CD4-positive, alpha-beta T cell (primary cell): ENCODE results near the gene ORM1. TPM values are rescaled to one million over a fixed set of nuclear protein-coding genes. Genes with fewer than 3 reads are reported as not detected.

Experiments used
- ATAC-seq: fragments of 200-7000 bp; cut with Tn5 transposase; one replicate; pipeline ENCODE4 v1.10.0; 2022; ENCODE audit warnings: mild to moderate bottlenecking; ENCODE audit not compliant: poor library complexity
- CTCF ChIA-PET: fragments of 350-600 bp; sonication (Branson Sonifier 250); formaldehyde crosslinking; loops from one replicate; lab custom pipeline; 2021; ENCODE audit warnings: antibody characterized with exemption, inconsistent platforms; lab: Charles Lee
- POLR2A ChIA-PET: fragments of 350-600 bp; sonication (Branson Sonifier 250); formaldehyde crosslinking; loops from one replicate; lab custom pipeline; 2021; ENCODE audit warnings: antibody characterized with exemption, inconsistent platforms; lab: Charles Lee
- DNase-seq, 14 experiments: peaks; one replicate each; pipeline ENCODE4 v3.0.0-alpha.2; 2013 to 2020; ENCODE audit warnings: mixed read lengths in 2 of 14
- H3K27ac ChIP-seq, 2 donors: one replicate each; pipeline versions ENCODE4 v1.5.1 to v1.7.0; 2013; ENCODE audit warnings: low read length in 2 of 2, low read depth in 1 of 2, mild to moderate bottlenecking in 1 of 2
- H3K27me3 ChIP-seq, 2 experiments: 1 replicate in 1 of 2; 2 replicates in 1 of 2; pipeline versions ENCODE4 v1.6.1 to v1.7.0; 2013; ENCODE audit warnings: low read length in 2 of 2, control low read depth in 1 of 2, mild to moderate bottlenecking in 1 of 2, moderate library complexity in 1 of 2; ENCODE audit not compliant: insufficient read depth in 2 of 2, control insufficient read depth in 1 of 2
- H3K36me3 ChIP-seq: one replicate; pipeline ENCODE4 v1.6.1; 2013; ENCODE audit warnings: low read length, control low read depth; ENCODE audit not compliant: insufficient read depth
- H3K4me1 ChIP-seq: one replicate; pipeline ENCODE4 v1.6.1; 2013; ENCODE audit warnings: low read length, control low read depth; ENCODE audit not compliant: insufficient read depth
- H3K4me3 ChIP-seq: one replicate; pipeline ENCODE4 v1.5.1; 2013; ENCODE audit warnings: mild to moderate bottlenecking, low read length, moderate library complexity
- H3K9me3 ChIP-seq, 2 experiments: 1 replicate in 1 of 2; 2 replicates in 1 of 2; pipeline versions ENCODE4 v1.6.1 to v1.7.0; 2013; ENCODE audit warnings: low read length in 2 of 2, mild to moderate bottlenecking in 2 of 2, control low read depth in 1 of 2, moderate library complexity in 1 of 2; ENCODE audit not compliant: control insufficient read depth in 1 of 2, insufficient read depth in 1 of 2
- H3K27ac Mint-ChIP-seq: one replicate; pipeline ENCODE4 v1.8.0; 2020; ENCODE audit warnings: mixed read lengths
- H3K27me3 Mint-ChIP-seq: one replicate; pipeline ENCODE4 v1.8.0; 2021; ENCODE audit warnings: mixed read lengths
- H3K36me3 Mint-ChIP-seq: one replicate; pipeline ENCODE4 v1.8.0; 2021; ENCODE audit warnings: low read depth, mixed read lengths
- H3K4me1 Mint-ChIP-seq: one replicate; pipeline ENCODE4 v1.8.0; 2021; ENCODE audit warnings: low read depth, mixed read lengths
- H3K4me3 Mint-ChIP-seq: one replicate; pipeline ENCODE4 v1.8.0; 2020; ENCODE audit warnings: mild to moderate bottlenecking, mixed read lengths
- H3K9me3 Mint-ChIP-seq: one replicate; pipeline ENCODE4 v1.8.0; 2020; ENCODE audit warnings: mixed read lengths
- CTCF ChIP-seq: fragments of 200-600 bp; IDR thresholded peaks from one replicate; pipeline ENCODE4 v1.8.0; 2022; ENCODE audit warnings: antibody characterized with exemption, mild to moderate bottlenecking
- intact Hi-C, 2 experiments: fragments of 100-400 bp; cut with DNase I in 1 of 2; cut with micrococcal nuclease in 1 of 2; formaldehyde crosslinking; loops; one replicate each; pipeline versions ENCODE4 v1.15.1 to v1.9.0; 2023 to 2025; cut with DNase I, micrococcal nuclease
- total RNA-seq, 174 experiments: library from RNA in 2 of 174; stranded (reverse) in 2 of 174; gene quantifications; one replicate each; pipeline ENCODE4 v1.2.3 and lab custom pipeline; 2021 to 2026

Gene ORM1
- total RNA-seq, 2 experiments from 2014 or later: not detected

- TF ChIP-seq CTCF: no peak
- ChIA-PET POLR2A (no interaction called here), CTCF (no interaction called here)
- Mint-ChIP-seq H3K9me3 (no peaks in the 10 kb centered on the region), H3K4me1 (no peaks in the 10 kb centered on the region), H3K27me3 (peaks cover 6% of the 10 kb centered on the region), H3K27ac (no peak overlapping the region), H3K36me3 (no peaks in the 10 kb centered on the region), H3K4me3 (no peak overlapping the region)
- peaks cover 3% of the 10 kb centered on the region for H3K4me1 ChIP-seq
- DNase-seq: peak in 1 of 14 experiments; percentile 1
- H3K4me3 ChIP-seq: no peak overlapping the region
- no peaks in the 10 kb centered on the region for H3K36me3 ChIP-seq
- no peaks in the 10 kb centered on the region for H3K27me3 ChIP-seq
- ATAC-seq: no peak
- H3K27ac ChIP-seq: no peak overlapping the region
- intact Hi-C loops: no loop called here
- H3K9me3 ChIP-seq: no peaks in the 10 kb centered on the region
Observed at GRCh38 chr9:114287763-114288192, 35.1 kb upstream of the ORM1 start.

GRCh38 chr9:114288193-114289091, 34.5 kb upstream of the ORM1 start:
- Histone ChIP-seq H3K9me3 (no peaks in the 10 kb centered on the region), H3K36me3 (no peaks in the 10 kb centered on the region), H3K4me1 (peaks cover 3% of the 10 kb centered on the region), H3K4me3 (no peak overlapping the region), H3K27me3 (no peaks in the 10 kb centered on the region), H3K27ac (no peak overlapping the region)
- H3K4me1 Mint-ChIP-seq: no peaks in the 10 kb centered on the region
- H3K9me3 Mint-ChIP-seq: no peaks in the 10 kb centered on the region
- H3K27ac Mint-ChIP-seq: no peak overlapping the region
- ChIA-PET CTCF (no interaction called here), POLR2A (no interaction called here)
- H3K4me3 Mint-ChIP-seq: no peak overlapping the region
- intact Hi-C loops: no loop called here
- DNase-seq (peak in 1 of 14 experiments; percentile 6), ATAC-seq (no peak)
- no peak for TF ChIP-seq CTCF
- peaks cover 6% of the 10 kb centered on the region for H3K27me3 Mint-ChIP-seq
- no peaks in the 10 kb centered on the region for H3K36me3 Mint-ChIP-seq

- ChIA-PET CTCF (no interaction called here), POLR2A (no interaction called here)
- TF ChIP-seq CTCF: no peak
- peak in 2 of 14 experiments; percentile 3 to 16 for DNase-seq
- Histone ChIP-seq H3K36me3 (no peaks in the 10 kb centered on the region), H3K27me3 (no peaks in the 10 kb centered on the region), H3K27ac (no peak overlapping the region), H3K9me3 (peaks cover 0 to 4% of the 10 kb centered on the region in 2 experiments), H3K4me1 (peaks cover 3% of the 10 kb centered on the region), H3K4me3 (no peak overlapping the region)
- Mint-ChIP-seq H3K4me1 (no peaks in the 10 kb centered on the region), H3K4me3 (no peak overlapping the region), H3K27ac (no peak overlapping the region), H3K9me3 (no peaks in the 10 kb centered on the region), H3K36me3 (no peaks in the 10 kb centered on the region), H3K27me3 (peaks cover 6% of the 10 kb centered on the region)
- intact Hi-C loops: no loop called here
- no peak for ATAC-seq
Observed at GRCh38 chr9:114289106-114289505, 33.8 kb upstream of the ORM1 start.
